ENCODE data around the gene PDZD8. TPM values are rescaled to one million over a fixed set of nuclear protein-coding genes. Genes with fewer than 3 reads are reported as not detected.

The PDZD8 gene
- total RNA-seq, 1 donor from 2014 or later = 24.5 TPM

- Mint-ChIP-seq H3K27me3 (ENCODE audit: insufficient read depth) (no peaks in the 10 kb centered on the region), H3K4me3 (no peak overlapping the region), H3K27ac (no peak overlapping the region), H3K9me3 (no peaks in the 10 kb centered on the region), H3K36me3 (ENCODE audit: low read depth) (peaks cover 5% of the 10 kb centered on the region), H3K4me1 (ENCODE audit: low read depth) (peaks cover 26% of the 10 kb centered on the region)
- intact Hi-C loops (cut with micrococcal nuclease) = no loop called here
- DNase-seq (ENCODE audit: low spot score) = no peak
Measured at GRCh38 chr10:117353684-117354083, 21.6 kb downstream of the PDZD8 start.

- H3K27me3 Mint-ChIP-seq (ENCODE audit: insufficient read depth) = no peaks in the 10 kb centered on the region
- H3K27ac Mint-ChIP-seq = no peak overlapping the region
- intact Hi-C loops (cut with micrococcal nuclease) = no loop called here
- H3K4me1 Mint-ChIP-seq (ENCODE audit: low read depth) = peaks cover 28% of the 10 kb centered on the region
- peaks cover 2% of the 10 kb centered on the region for H3K36me3 Mint-ChIP-seq (ENCODE audit: low read depth)
- DNase-seq (ENCODE audit: low spot score) = no peak
- H3K9me3 Mint-ChIP-seq = no peaks in the 10 kb centered on the region
- no peak overlapping the region for H3K4me3 Mint-ChIP-seq
Measured at GRCh38 chr10:117352724-117353123, 22.5 kb downstream of the PDZD8 start.

GRCh38 chr10:117351996-117352395, 23.2 kb downstream of the PDZD8 start:
- no peak overlapping the region for H3K4me3 Mint-ChIP-seq
- H3K27me3 Mint-ChIP-seq (ENCODE audit: insufficient read depth) = no peaks in the 10 kb centered on the region
- intact Hi-C loops (cut with micrococcal nuclease) = no loop called here
- DNase-seq (ENCODE audit: low spot score) = no peak
- no peak overlapping the region for H3K27ac Mint-ChIP-seq
- no peaks in the 10 kb centered on the region for H3K9me3 Mint-ChIP-seq
- peaks cover 5% of the 10 kb centered on the region for H3K36me3 Mint-ChIP-seq (ENCODE audit: low read depth)
- H3K4me1 Mint-ChIP-seq (ENCODE audit: low read depth) = peaks cover 28% of the 10 kb centered on the region

GRCh38 chr10:117351558-117351957, 23.7 kb downstream of the PDZD8 start:
- intact Hi-C loops (cut with micrococcal nuclease) = no loop called here
- Mint-ChIP-seq H3K4me1 (ENCODE audit: low read depth) (peaks cover 28% of the 10 kb centered on the region), H3K27me3 (ENCODE audit: insufficient read depth) (no peaks in the 10 kb centered on the region), H3K27ac (no peak overlapping the region), H3K9me3 (no peaks in the 10 kb centered on the region), H3K4me3 (no peak overlapping the region), H3K36me3 (ENCODE audit: low read depth) (peaks cover 5% of the 10 kb centered on the region)
- DNase-seq (ENCODE audit: low spot score) = no peak

- H3K27ac Mint-ChIP-seq = no peak overlapping the region
- H3K36me3 Mint-ChIP-seq (ENCODE audit: low read depth) = peaks cover 5% of the 10 kb centered on the region
- no peaks in the 10 kb centered on the region for H3K27me3 Mint-ChIP-seq (ENCODE audit: insufficient read depth)
- H3K4me1 Mint-ChIP-seq (ENCODE audit: low read depth) = peaks cover 28% of the 10 kb centered on the region
- intact Hi-C loops (cut with micrococcal nuclease) = no loop called here
- H3K4me3 Mint-ChIP-seq = no peak overlapping the region
- H3K9me3 Mint-ChIP-seq = no peaks in the 10 kb centered on the region
- no peak for DNase-seq (ENCODE audit: low spot score)
Measured at GRCh38 chr10:117350909-117351308, 24.3 kb downstream of the PDZD8 start.

GRCh38 chr10:117348236-117348635, 27.0 kb downstream of the PDZD8 start:
- no peak overlapping the region for H3K27ac Mint-ChIP-seq
- no peaks in the 10 kb centered on the region for H3K9me3 Mint-ChIP-seq
- DNase-seq (ENCODE audit: low spot score) = no peak
- no peak overlapping the region for H3K4me3 Mint-ChIP-seq
- no peaks in the 10 kb centered on the region for H3K27me3 Mint-ChIP-seq (ENCODE audit: insufficient read depth)
- intact Hi-C loops (cut with micrococcal nuclease) = no loop called here
- H3K36me3 Mint-ChIP-seq (ENCODE audit: low read depth) = peaks cover 5% of the 10 kb centered on the region
- peaks cover 27% of the 10 kb centered on the region for H3K4me1 Mint-ChIP-seq (ENCODE audit: low read depth)

GRCh38 chr10:117346574-117346973, 28.7 kb downstream of the PDZD8 start:
- no peaks in the 10 kb centered on the region for H3K27me3 Mint-ChIP-seq (ENCODE audit: insufficient read depth)
- H3K9me3 Mint-ChIP-seq = no peaks in the 10 kb centered on the region
- intact Hi-C loops (cut with micrococcal nuclease) = no loop called here
- H3K36me3 Mint-ChIP-seq (ENCODE audit: low read depth) = peaks cover 5% of the 10 kb centered on the region
- no peak overlapping the region for H3K4me3 Mint-ChIP-seq
- H3K4me1 Mint-ChIP-seq (ENCODE audit: low read depth) = peaks cover 41% of the 10 kb centered on the region
- H3K27ac Mint-ChIP-seq = no peak overlapping the region
- no peak for DNase-seq (ENCODE audit: low spot score)

GRCh38 chr10:117345143-117345542, 30.1 kb downstream of the PDZD8 start:
- Mint-ChIP-seq H3K9me3 (no peaks in the 10 kb centered on the region), H3K27me3 (ENCODE audit: insufficient read depth) (no peaks in the 10 kb centered on the region), H3K36me3 (ENCODE audit: low read depth) (peaks cover 5% of the 10 kb centered on the region), H3K27ac (no peak overlapping the region), H3K4me1 (ENCODE audit: low read depth) (peaks cover 36% of the 10 kb centered on the region), H3K4me3 (no peak overlapping the region)
- intact Hi-C loops (cut with micrococcal nuclease) = no loop called here
- DNase-seq (ENCODE audit: low spot score) = no peak

GRCh38 chr10:117342641-117343040, 32.6 kb downstream of the PDZD8 start:
- Mint-ChIP-seq H3K9me3 (no peaks in the 10 kb centered on the region), H3K27ac (peak overlapping the region; percentile 5), H3K4me3 (no peak overlapping the region), H3K36me3 (ENCODE audit: low read depth) (peaks cover 6% of the 10 kb centered on the region), H3K4me1 (ENCODE audit: low read depth) (peaks cover 30% of the 10 kb centered on the region), H3K27me3 (ENCODE audit: insufficient read depth) (no peaks in the 10 kb centered on the region)
- DNase-seq (ENCODE audit: low spot score) = no peak
- intact Hi-C loops (cut with micrococcal nuclease) = no loop called here

GRCh38 chr10:117341061-117341460, 34.2 kb downstream of the PDZD8 start:
- Mint-ChIP-seq H3K4me1 (ENCODE audit: low read depth) (peaks cover 30% of the 10 kb centered on the region), H3K36me3 (ENCODE audit: low read depth) (peaks cover 8% of the 10 kb centered on the region), H3K27ac (peak overlapping the region; percentile 31), H3K4me3 (no peak overlapping the region), H3K27me3 (ENCODE audit: insufficient read depth) (no peaks in the 10 kb centered on the region), H3K9me3 (no peaks in the 10 kb centered on the region)
- DNase-seq (ENCODE audit: low spot score) = no peak
- intact Hi-C loops (cut with micrococcal nuclease) = no loop called here

GRCh38 chr10:117339979-117340378, 35.3 kb downstream of the PDZD8 start:
- Mint-ChIP-seq H3K4me3 (no peak overlapping the region), H3K27ac (no peak overlapping the region), H3K9me3 (peaks cover 8% of the 10 kb centered on the region), H3K27me3 (ENCODE audit: insufficient read depth) (no peaks in the 10 kb centered on the region), H3K4me1 (ENCODE audit: low read depth) (peaks cover 22% of the 10 kb centered on the region), H3K36me3 (ENCODE audit: low read depth) (peaks cover 14% of the 10 kb centered on the region)
- intact Hi-C loops (cut with micrococcal nuclease) = no loop called here
- no peak for DNase-seq (ENCODE audit: low spot score)

GRCh38 chr10:117339578-117339977, 35.7 kb downstream of the PDZD8 start:
- H3K27me3 Mint-ChIP-seq (ENCODE audit: insufficient read depth) = no peaks in the 10 kb centered on the region
- intact Hi-C loops (cut with micrococcal nuclease) = no loop called here
- DNase-seq (ENCODE audit: low spot score) = no peak

GRCh38 chr10:117334926-117335325, 40.3 kb downstream of the PDZD8 start:
- no peaks in the 10 kb centered on the region for H3K4me1 Mint-ChIP-seq (ENCODE audit: low read depth)
- no peak overlapping the region for H3K27ac Mint-ChIP-seq
- H3K9me3 Mint-ChIP-seq = peaks cover 14% of the 10 kb centered on the region
- no peak overlapping the region for H3K4me3 Mint-ChIP-seq
- peaks cover 26% of the 10 kb centered on the region for H3K36me3 Mint-ChIP-seq (ENCODE audit: low read depth)
- DNase-seq (ENCODE audit: low spot score) = no peak
- no peaks in the 10 kb centered on the region for H3K27me3 Mint-ChIP-seq (ENCODE audit: insufficient read depth)
- intact Hi-C loops (cut with micrococcal nuclease) = no loop called here

More at GRCh38 chr10:117339578-117339977, 35.7 kb downstream of the PDZD8 start:
- H3K4me1 Mint-ChIP-seq (ENCODE audit: low read depth) = peaks cover 21% of the 10 kb centered on the region
- peaks cover 12% of the 10 kb centered on the region for H3K9me3 Mint-ChIP-seq
- H3K27ac Mint-ChIP-seq = no peak overlapping the region
- H3K36me3 Mint-ChIP-seq (ENCODE audit: low read depth) = peaks cover 18% of the 10 kb centered on the region
- no peak overlapping the region for H3K4me3 Mint-ChIP-seq

GRCh38 chr10:117334066-117334465, 41.2 kb downstream of the PDZD8 start:
- intact Hi-C loops (cut with micrococcal nuclease) = no loop called here
- Mint-ChIP-seq H3K27ac (no peak overlapping the region), H3K27me3 (ENCODE audit: insufficient read depth) (no peaks in the 10 kb centered on the region), H3K4me3 (no peak overlapping the region), H3K9me3 (peaks cover 14% of the 10 kb centered on the region), H3K36me3 (ENCODE audit: low read depth) (peaks cover 23% of the 10 kb centered on the region), H3K4me1 (ENCODE audit: low read depth) (no peaks in the 10 kb centered on the region)
- no peak for DNase-seq (ENCODE audit: low spot score)
